ENCODE results near the gene PCF11.
"Not testable (repeated sequence)": the region's sequence is repeated elsewhere in the genome, so short reads cannot be mapped to it uniquely, and the experiment has no call there.

The PCF11 gene

DNA sequence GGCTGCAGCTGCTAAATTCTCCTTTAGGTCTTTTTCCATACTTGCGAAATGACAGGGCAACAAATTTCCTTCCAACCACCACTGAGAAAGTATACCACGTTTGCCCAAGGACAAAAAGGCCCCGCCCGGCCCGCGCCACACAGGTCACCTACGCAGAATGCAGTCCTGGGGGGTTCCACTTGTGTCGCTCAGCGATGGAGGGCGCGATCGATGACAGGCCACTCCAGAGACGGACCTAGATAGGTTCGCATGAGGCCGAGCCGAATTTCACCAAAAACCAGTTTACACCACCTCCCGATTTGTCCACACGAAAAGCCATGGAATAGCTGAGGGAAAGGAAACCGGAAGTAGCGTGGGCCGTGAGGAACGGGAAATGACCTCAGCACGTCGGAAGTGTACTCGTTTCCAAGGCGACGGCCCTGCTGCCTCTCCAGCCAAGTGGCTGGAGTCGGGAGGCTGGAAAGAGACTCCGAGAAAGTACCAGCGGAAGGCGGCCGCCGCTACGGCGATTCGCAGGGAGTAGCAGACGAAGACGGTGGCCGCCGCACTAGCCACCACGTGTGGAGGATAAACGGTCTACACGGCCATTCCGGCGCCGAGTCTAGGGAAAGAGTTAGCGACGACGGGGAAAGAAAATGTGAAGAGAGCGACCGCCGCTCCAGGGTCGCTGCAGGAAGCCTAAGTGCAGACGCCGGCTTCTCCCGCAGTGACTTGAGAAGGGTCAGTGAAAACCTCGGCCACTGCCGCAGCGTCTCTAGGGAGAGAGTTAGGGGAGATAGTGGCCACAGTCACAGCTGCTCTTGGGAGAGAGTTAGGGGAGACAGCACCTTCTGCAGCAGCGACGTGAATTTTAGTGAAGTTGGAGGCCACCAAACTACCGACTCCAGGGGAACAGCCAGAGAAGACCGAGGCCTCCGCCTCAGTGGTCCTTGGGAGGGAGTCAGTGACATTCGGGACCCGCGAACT is 36.7 kb downstream of the PCF11 start, which contains the start of gene ANKRD42:
TSS of gene ANKRD42 (plus strand) at position 398 of the 966 bp plus-strand sequence. CDS start 959 bp downstream, outside the sequence.
- DNase-seq, result peak; percentile 74 to 76

- peak; percentile 28 to 30 for DNase-seq
Observed at GRCh38 chr11:83194281-83195142, 37.6 kb downstream of the PCF11 start.

GRCh38 chr11:83195143-83195466 is 38.2 kb downstream of the PCF11 start:
- no peak for DNase-seq

GRCh38 chr11:83195649-83196048 is 38.7 kb downstream of the PCF11 start:
- DNase-seq, result no peak

GRCh38 chr11:83200035-83200434 is 43.1 kb downstream of the PCF11 start:
- DNase-seq, result no peak

DNA sequence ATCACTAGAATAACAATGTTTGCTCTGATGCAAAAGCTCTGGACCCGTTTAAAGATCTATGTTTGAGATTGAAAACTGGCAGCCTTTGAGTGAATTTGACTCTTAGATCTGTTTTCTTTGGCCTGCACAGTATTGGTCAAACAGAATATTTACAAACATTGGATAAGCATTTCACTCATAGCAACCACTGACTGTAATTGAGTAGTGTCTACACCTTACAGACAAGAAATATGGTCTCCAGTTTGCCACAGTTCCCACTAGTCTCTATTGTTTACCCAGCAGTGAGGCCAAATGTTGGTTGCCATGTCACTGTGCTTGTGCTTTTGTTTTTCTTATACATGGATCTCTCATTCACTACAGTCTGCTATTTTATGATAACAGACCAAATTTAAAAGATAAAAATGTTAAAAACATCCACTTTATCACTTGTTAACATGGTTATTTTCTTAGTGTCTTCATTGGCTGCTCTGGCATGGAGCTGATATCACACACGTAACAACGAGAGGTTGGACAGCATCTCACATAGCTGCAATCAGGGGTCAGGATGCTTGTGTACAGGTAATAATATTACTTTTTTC is 48.8 kb downstream of the PCF11 start:
- DNase-seq, result no peak

GRCh38 chr11:83206221-83206620 is 49.3 kb downstream of the PCF11 start:
- no peak for DNase-seq

DNA sequence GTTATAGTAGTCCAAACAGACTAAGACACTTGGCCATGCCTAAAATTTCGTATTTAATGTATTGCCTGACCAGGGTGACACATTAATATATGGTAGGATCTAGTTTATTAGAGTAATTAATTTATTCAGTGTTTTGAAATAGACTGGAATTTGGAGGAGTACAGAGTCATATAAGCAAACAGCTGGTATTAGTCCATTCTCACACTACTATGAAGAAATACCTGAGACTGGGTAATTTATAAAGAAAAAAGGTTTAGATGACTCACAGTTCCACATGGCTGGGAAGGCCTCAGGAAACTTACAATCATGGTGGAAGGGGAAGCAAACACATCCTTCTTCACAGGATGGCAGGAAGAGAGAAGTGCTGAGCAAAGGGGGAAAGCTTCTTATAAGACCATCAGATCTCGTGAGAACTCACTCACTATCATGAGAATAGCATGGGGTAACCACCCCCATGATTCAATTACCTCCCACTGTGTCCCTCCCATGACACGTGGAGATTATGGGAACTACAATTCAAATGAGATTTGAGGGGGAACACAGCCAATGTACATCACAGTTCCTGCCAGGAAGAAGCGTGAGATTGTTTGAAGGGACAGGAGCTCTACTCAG is 49.9 kb downstream of the PCF11 start:
- not testable (repeated sequence) for DNase-seq

GRCh38 chr11:83219095-83219494 is 62.2 kb downstream of the PCF11 start:
- no peak for DNase-seq

GRCh38 chr11:83220260-83220659 is 63.3 kb downstream of the PCF11 start:
- no peak for DNase-seq

GRCh38 chr11:83221694-83222093 is 64.8 kb downstream of the PCF11 start:
- no peak for DNase-seq

DNA sequence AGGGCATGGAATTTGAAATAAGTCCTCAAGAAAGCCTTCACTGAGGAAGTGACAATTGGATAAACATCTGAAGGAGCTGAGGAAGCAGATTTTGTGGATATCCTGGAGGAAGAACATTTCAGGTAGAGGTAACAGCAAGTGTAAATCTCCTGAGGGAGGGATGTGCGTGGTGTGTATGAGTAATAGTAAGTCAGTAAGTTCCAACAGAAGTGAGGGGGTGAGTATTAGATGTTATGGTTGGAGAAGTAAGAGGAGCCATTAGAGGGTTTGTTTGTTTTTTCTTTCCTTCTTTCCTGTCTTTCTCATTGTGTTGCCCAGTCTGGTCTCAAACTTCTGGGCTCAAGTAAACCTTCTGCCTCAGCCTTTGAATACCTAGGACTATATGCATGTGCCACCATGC is 65.6 kb downstream of the PCF11 start:
- no peak for DNase-seq

DNA sequence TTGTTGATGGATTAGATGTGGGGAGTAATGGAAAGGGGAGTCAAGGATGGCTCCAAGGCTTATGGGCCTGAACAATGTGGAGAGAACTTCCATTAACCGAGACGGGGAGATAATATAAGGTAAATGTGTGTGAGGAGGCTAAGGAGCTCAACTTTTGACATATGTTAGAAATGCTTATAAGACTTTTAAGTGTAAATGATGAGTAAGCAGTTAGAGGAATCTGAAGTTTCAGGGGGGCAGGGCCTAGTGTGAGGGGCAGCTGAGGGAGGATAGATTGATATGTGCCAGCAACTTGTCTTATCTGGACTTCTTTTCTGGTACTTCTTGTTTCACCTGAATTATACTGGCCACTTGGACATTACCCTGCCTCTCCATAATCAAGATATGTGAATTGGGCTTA is 66.5 kb downstream of the PCF11 start:
- no peak for DNase-seq

GRCh38 chr11:83235825-83236224 is 78.9 kb downstream of the PCF11 start:
- no peak for DNase-seq
